ENCODE data around the gene ING1.

Gene ING1

GRCh38 chr13:110705356-110705825 is 8.1 kb upstream of the ING1 start:
- H3K4me1 ChIP-seq (ENCODE audit: low read length) = peaks cover 24% of the 10 kb centered on the region
- H3K36me3 ChIP-seq (replicated peaks; ENCODE audit: low read depth, low read length) = peaks cover 31% of the 10 kb centered on the region
- peak overlapping the region; percentile 28; the same call in 1 of the 2 replicates for H3K27ac ChIP-seq (ENCODE audit: low read length)
- H4K20me1 ChIP-seq (ENCODE audit: insufficient read depth, low read length) = 0 out of 2 replicates have a peak, but pooled peaks cover 4% of the 10 kb centered on the region
- peaks cover 38% of the 10 kb centered on the region for H3K79me2 ChIP-seq (ENCODE audit: low read length)
- H3K9me3 ChIP-seq (ENCODE audit: insufficient read depth, low read length) = no peaks in the 10 kb centered on the region
- H2AFZ ChIP-seq (ENCODE audit: low read depth, low read length) = peak overlapping the region; percentile 45
- peak overlapping the region; percentile 99 for H3K4me2 ChIP-seq (ENCODE audit: low read length)
- TF ChIP-seq EZH2phosphoT487 (IDR thresholded peaks at IDR 0.05; ENCODE audit: low read depth) (no peak), CTCF (IDR thresholded peaks at IDR 0.05; ENCODE audit: low read depth, low read length) (no peak)
- H3K27me3 ChIP-seq (ENCODE audit: low read depth, low read length) = peaks cover 4% of the 10 kb centered on the region; the same call in 1 of the 2 replicates
- peak overlapping the region; percentile 93 for H3K4me3 ChIP-seq (ENCODE audit: low read length)
- peak overlapping the region; percentile 90 for H3K9ac ChIP-seq (ENCODE audit: low read length)

DNA sequence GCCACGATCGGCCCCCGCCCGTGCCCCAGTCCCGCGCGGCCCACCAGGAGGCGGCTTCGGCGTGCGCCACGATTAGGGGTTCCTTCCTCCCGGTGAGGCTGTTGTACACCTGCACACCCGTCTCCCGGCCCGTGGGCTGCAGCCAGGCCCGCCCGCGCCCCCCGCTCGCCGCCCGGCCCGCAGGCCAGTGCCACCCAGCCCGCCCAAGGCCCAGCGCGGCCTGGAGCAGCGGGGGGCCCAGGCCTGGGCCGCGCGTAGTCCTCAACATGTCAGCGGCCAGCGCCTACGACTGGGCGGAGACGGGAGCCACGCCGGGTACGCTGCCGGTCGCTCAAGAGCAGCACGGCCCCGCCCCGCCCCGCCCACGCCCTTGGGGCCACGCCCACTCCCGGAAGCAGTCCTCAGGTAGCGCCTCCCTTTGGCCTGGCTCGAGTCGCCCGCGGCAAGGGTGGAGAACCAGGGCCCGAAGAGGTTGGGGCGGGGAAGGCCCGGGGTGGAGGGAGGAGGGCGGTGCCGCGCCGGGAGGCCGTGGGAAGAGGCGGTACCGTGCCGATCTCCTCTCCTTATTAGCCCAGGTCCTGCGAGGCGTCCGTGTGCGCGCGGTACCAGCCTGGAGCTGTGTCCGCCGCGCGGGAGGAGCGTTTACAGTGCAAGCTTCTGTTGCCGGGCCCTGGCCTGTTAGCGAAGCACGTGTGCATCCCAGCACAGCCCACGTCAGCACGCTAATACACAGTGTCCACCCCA is 7.5 kb upstream of the ING1 start, which contains the start of gene CARS2:
TSS of gene CARS2 (minus strand) at position 291 of the 744 bp plus-strand sequence. CDS start at position 268, 23 bp downstream.
- no peak for TF ChIP-seq CTCF (IDR thresholded peaks at IDR 0.05; ENCODE audit: low read depth, low read length)
- no peak for TF ChIP-seq EZH2phosphoT487 (IDR thresholded peaks at IDR 0.05; ENCODE audit: low read depth)
- peaks cover 4% of the 10 kb centered on the region; the same call in 1 of the 2 replicates for H3K27me3 ChIP-seq (ENCODE audit: low read depth, low read length)
- H3K9ac ChIP-seq (ENCODE audit: low read length) = peak within 1 kb of the TSS; percentile 90
- H3K36me3 ChIP-seq (replicated peaks; ENCODE audit: low read depth, low read length) = peaks cover 30% of the 10 kb centered on the region
- H3K79me2 ChIP-seq (ENCODE audit: low read length) = peaks cover 38% of the 10 kb centered on the region
- 0 out of 2 replicates have a peak, but pooled peaks cover 4% of the 10 kb centered on the region for H4K20me1 ChIP-seq (ENCODE audit: insufficient read depth, low read length)
- peak within 1 kb of the TSS; percentile 93 for H3K4me3 ChIP-seq (ENCODE audit: low read length)
- peak within 1 kb of the TSS; percentile 48 for H2AFZ ChIP-seq (ENCODE audit: low read depth, low read length)
- peak within 1 kb of the TSS; percentile 99 for H3K4me2 ChIP-seq (ENCODE audit: low read length)
- peaks cover 24% of the 10 kb centered on the region for H3K4me1 ChIP-seq (ENCODE audit: low read length)
- H3K9me3 ChIP-seq (ENCODE audit: insufficient read depth, low read length) = no peaks in the 10 kb centered on the region
- peak within 1 kb of the TSS; percentile 28; the same call in 1 of the 2 replicates for H3K27ac ChIP-seq (ENCODE audit: low read length)

DNA sequence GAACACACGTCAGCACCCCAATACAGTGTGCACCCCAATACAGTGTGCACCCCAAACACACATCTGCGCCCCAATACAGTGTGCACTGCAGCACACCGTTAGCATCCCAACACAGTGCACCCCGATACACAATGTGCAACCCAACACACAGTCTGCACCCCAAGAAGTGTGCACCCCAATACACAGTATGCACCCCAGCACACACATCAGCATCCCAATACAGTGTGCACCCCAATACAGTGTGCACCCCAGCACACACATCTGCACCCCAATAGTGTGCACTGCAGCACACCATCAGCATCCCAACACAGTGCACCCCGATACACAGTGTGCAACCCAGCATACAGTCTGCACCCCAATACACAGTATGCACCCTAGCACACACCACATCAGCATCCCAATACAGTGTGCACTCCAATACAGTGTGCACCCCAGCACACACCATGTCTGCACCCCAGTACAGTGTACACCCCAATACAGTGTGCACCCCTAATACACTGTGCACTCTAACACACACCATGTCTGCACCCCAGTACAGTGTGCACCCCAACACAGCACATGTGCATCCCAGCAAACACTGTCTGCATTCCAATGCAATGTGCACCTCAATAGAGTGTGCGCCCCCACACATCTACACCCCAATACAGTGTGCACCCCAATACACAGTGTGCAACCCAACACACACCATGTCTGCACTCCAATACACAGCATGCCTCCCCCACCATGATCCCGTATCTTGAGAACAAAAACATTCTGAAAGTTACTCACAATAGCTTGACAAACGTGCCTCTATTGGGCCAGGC is 6.7 kb upstream of the ING1 start:
- Histone ChIP-seq H3K9me3 (ENCODE audit: insufficient read depth, low read length) (no peaks in the 10 kb centered on the region), H4K20me1 (ENCODE audit: insufficient read depth, low read length) (0 out of 2 replicates have a peak, but pooled peaks cover 4% of the 10 kb centered on the region), H3K27ac (ENCODE audit: low read length) (no peak overlapping the region), H2AFZ (ENCODE audit: low read depth, low read length) (peak overlapping the region; percentile 48; the same call in 1 of the 2 replicates), H3K79me2 (ENCODE audit: low read length) (peaks cover 38% of the 10 kb centered on the region), H3K27me3 (ENCODE audit: low read depth, low read length) (peaks cover 4% of the 10 kb centered on the region; the same call in 1 of the 2 replicates), H3K36me3 (replicated peaks; ENCODE audit: low read depth, low read length) (peaks cover 24% of the 10 kb centered on the region), H3K4me1 (ENCODE audit: low read length) (peaks cover 30% of the 10 kb centered on the region), H3K9ac (ENCODE audit: low read length) (peak overlapping the region; percentile 56), H3K4me3 (ENCODE audit: low read length) (peak overlapping the region; percentile 85), H3K4me2 (ENCODE audit: low read length) (peak overlapping the region; percentile 97)
- TF ChIP-seq EZH2phosphoT487 (IDR thresholded peaks at IDR 0.05; ENCODE audit: low read depth) (no peak), CTCF (IDR thresholded peaks at IDR 0.05; ENCODE audit: low read depth, low read length) (no peak)

Data from OCI-LY3 (cell line).